Heart left ventricle (tissue), 16 donors: ENCODE results near the gene ITGA6. TPM values are rescaled to one million over a fixed set of nuclear protein-coding genes. Genes with fewer than 3 reads are reported as not detected.
A peak's percentile ranks its signal among the peaks of the same experiment; 100 is the strongest.

Experiments used
- ATAC-seq, 4 donors: fragments of 200-7000 bp; cut with Tn5 transposase; one replicate each; pipeline ENCODE4 v1.9.1; 2020 to 2022; ENCODE audit warnings: moderate library complexity in 4 of 4, mild to moderate bottlenecking in 3 of 4, moderate number of reproducible peaks in 1 of 4
- DNase-seq, 5 donors: peaks; one replicate each; pipeline ENCODE4 v3.0.0-alpha.2; 2020
- H3K27ac ChIP-seq, 12 donors: fragments of 200-600 bp; sonication (generic) in 4 of 12; one replicate each; pipeline versions ENCODE4 v1.5.0 to v1.8.0; 2016 to 2022; ENCODE audit warnings: mild to moderate bottlenecking in 2 of 12
- H3K27me3 ChIP-seq, 9 donors: fragments of 200-600 bp; sonication (generic) in 2 of 9; one replicate each; pipeline versions ENCODE4 v1.5.1 to v1.8.0; 2016 to 2022; ENCODE audit warnings: mild to moderate bottlenecking in 3 of 9
- H3K36me3 ChIP-seq, 9 donors: fragments of 200-600 bp; sonication (generic) in 2 of 9; one replicate each; pipeline versions ENCODE4 v1.5.0 to v1.8.0; 2018 to 2022; ENCODE audit warnings: mild to moderate bottlenecking in 2 of 9
- H3K4me1 ChIP-seq, 12 donors: fragments of 200-600 bp; sonication (generic) in 4 of 12; one replicate each; pipeline versions ENCODE4 v1.5.0 to v1.8.0; 2016 to 2022; ENCODE audit warnings: mild to moderate bottlenecking in 3 of 12
- H3K4me3 ChIP-seq, 12 donors: fragments of 200-600 bp; sonication (generic) in 4 of 12; one replicate each; pipeline versions ENCODE4 v1.5.0 to v1.8.0; 2017 to 2022; ENCODE audit warnings: mild to moderate bottlenecking in 9 of 12, moderate library complexity in 4 of 12
- H3K9me3 ChIP-seq, 12 donors: fragments of 200-600 bp; sonication (generic) in 4 of 12; one replicate each; pipeline versions ENCODE4 v1.5.0 to v1.8.0; 2016 to 2022; ENCODE audit warnings: mild to moderate bottlenecking in 1 of 12
- POLR2A ChIP-seq, 2 donors: fragments of 450-650 bp; IDR thresholded peaks; one replicate each; pipeline ENCODE4 v1.6.1; 2017; ENCODE audit warnings: antibody characterized with exemption in 2 of 2, mild to moderate bottlenecking in 2 of 2, moderate library complexity in 2 of 2
- WGBS, 4 donors: extraction: QIAGEN DNeasy Blood & Tissue Kit in 2 of 4; methylation state at CpG; one replicate each; pipeline versions ENCODE4 v1.1.5 to v1.1.7; 2013 to 2018; 5-methylcytosine and 5-hydroxymethylcytosine counted together
- intact Hi-C, 10 donors: fragments of 100-400 bp; cut with DNase I; formaldehyde crosslinking; loops; one replicate each; pipeline versions ENCODE4 v1.11.1 to v1.14.2; 2022
- polyA plus RNA-seq, 2 donors: library from polyadenylated mRNA; stranded (reverse); fragments of 200-250 nt; gene quantifications; one replicate each; pipeline ENCODE4 v1.2.3, GENCODE V29; 2013
- total RNA-seq, 9 donors: library from RNA; depleted of rRNA in 2 of 9; stranded (reverse); fragments of >200 nt in 2 of 9; fragmentation: NEBNext Ultra II Directional in 3 of 9; extraction: Animal tissue kit (Norgen Biotek cat#: 25700) in 3 of 9; gene quantifications; one replicate each; pipeline versions ENCODE4 v1.1.0 to v1.2.4, GENCODE V29; 2016 to 2023
- TF ChIP-seq, protein P1 (sequence below), 12 donors: fragments of 200-600 bp; sonication (generic) in 4 of 12; IDR thresholded peaks; one replicate each; pipeline versions ENCODE4 v1.5.0 to v1.8.0; 2018 to 2022; ENCODE audit warnings: antibody characterized with exemption in 12 of 12, mild to moderate bottlenecking in 5 of 12
- donor health status: ischemic (EF 13 %, LVEDD 7.1; RV severe dilation, severe dysfunction).
- donor health status: healthy with polysubstance abuse.
- donor health status: DM: no; HTN: yes; CAD: no.
- donor health status: DM: no; HTN: no; CAD: no.
- donor health status: ischemic (EF 25% LVEDD 6.9; RV normal size, moderate dysfunction).
- donor health status: ischemic (EF 25% LVEDD 5.7; RV mildly dilated, moderate dysfunction).
- donor health status: healthy.
- donor health status: DM: yes; HTN: yes; CAD: no.
- donor health status: ischemic (EF 35%, LVEDD 5.7; RV mildly dilated, moderate dysfunction).
- donor health status: nonischemic (EF 11% LVEDD 7.7; RV severe dilation, severe dysfunction).
- donor health status: DM: yes; HTN: yes; CAD: no.
- donor health status: PGD.
- donor health status: ischemic (EF 29% LVEDD 5.4; RV normal size, mild dysfunction).
- donor health status: nonischemic (EF 23%, LVEDD 6.1; RV moderate dilation, normal function).

Gene ITGA6
- total and polyA plus RNA-seq, 11 donors, result 11.8 to 84.8 (median 50.6) TPM

DNA sequence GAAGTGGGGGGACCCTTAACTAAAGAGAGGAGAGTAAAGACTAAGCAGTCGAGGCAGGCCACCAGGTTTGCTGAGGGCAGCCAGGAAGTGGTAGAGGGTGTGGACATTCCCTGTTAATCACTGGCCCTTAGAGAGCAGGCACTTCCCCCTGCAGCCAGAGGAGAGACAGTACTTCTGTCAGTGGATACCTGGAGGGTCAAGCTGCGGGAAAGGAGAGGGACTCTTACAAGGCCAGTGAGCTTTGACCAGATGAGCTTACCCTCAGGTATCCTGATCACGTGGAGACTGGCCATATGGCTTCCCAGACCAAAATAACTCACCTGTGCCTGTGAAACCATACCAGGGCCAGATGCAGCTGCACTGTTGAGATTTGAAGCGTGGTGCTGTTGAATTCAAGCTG is 28.6 kb downstream of the ITGA6 start:
- Histone ChIP-seq H3K36me3 (no peaks in the 10 kb centered on the region), H3K27ac (peak overlapping the region in 4 of 12 donors; percentile 1 to 25 (median 14)), H3K9me3 (no peaks in the 10 kb centered on the region), H3K27me3 (no peaks in the 10 kb centered on the region), H3K4me1 (peaks cover 3 to 67% (median 42%) of the 10 kb centered on the region in 12 donors), H3K4me3 (no peak overlapping the region)
- TF ChIP-seq, protein P1, sequence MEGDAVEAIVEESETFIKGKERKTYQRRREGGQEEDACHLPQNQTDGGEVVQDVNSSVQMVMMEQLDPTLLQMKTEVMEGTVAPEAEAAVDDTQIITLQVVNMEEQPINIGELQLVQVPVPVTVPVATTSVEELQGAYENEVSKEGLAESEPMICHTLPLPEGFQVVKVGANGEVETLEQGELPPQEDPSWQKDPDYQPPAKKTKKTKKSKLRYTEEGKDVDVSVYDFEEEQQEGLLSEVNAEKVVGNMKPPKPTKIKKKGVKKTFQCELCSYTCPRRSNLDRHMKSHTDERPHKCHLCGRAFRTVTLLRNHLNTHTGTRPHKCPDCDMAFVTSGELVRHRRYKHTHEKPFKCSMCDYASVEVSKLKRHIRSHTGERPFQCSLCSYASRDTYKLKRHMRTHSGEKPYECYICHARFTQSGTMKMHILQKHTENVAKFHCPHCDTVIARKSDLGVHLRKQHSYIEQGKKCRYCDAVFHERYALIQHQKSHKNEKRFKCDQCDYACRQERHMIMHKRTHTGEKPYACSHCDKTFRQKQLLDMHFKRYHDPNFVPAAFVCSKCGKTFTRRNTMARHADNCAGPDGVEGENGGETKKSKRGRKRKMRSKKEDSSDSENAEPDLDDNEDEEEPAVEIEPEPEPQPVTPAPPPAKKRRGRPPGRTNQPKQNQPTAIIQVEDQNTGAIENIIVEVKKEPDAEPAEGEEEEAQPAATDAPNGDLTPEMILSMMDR (IDR thresholded peaks at IDR 0.05), result peak in 1 of 12 donors; percentile 3
- TF ChIP-seq POLR2A (IDR thresholded peaks at IDR 0.05), result no peak
- WGBS, 4 donors, result 54 to 72% (median 63%) methylated on average over 4 of the region's 4 CpGs
- intact Hi-C loops, result loop anchor here in 1 of 10 donors (10.0 kb wide), 1 partner anchor 171 kb away; no protein-coding TSS in a partner anchor
- peak in 2 of 4 donors; percentile 49 to 57 for ATAC-seq
- DNase-seq, result no peak

DNA sequence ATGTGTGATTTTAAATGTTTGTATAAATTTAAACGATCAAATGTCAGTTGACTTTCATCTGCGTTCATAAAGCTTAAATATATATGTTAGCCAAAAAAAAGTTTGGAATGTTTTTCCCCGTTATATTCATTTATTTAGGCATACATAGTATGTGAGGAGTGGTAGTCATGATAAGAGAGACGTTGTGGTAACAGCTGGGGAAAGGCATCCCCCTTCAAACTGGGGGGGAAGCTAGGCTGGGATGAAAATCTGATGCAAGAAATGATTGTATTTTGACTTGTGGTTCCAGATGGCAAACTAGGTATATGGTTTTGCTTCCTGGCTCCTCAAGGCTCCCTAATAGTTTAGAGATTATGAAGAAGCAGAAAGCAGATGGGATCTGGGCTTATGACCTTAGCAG is 30.1 kb downstream of the ITGA6 start:
- intact Hi-C loops, result loop anchor here in 1 of 10 donors (10.0 kb wide), 1 partner anchor 173 kb away; no protein-coding TSS in a partner anchor
- Histone ChIP-seq H3K27ac (no peak overlapping the region), H3K27me3 (peaks cover 0 to 2% (median 0%) of the 10 kb centered on the region in 9 donors), H3K4me1 (peaks cover 3 to 77% (median 47%) of the 10 kb centered on the region in 12 donors), H3K9me3 (no peaks in the 10 kb centered on the region), H3K36me3 (no peaks in the 10 kb centered on the region), H3K4me3 (no peak overlapping the region)
- no peak for ATAC-seq
- TF ChIP-seq, protein P1 (IDR thresholded peaks at IDR 0.05), result no peak
- no peak for TF ChIP-seq POLR2A (IDR thresholded peaks at IDR 0.05)
- 59 to 81% (median 74%) methylated on average over 4 of the region's 4 CpGs for WGBS, 4 donors
- DNase-seq, result no peak

DNA sequence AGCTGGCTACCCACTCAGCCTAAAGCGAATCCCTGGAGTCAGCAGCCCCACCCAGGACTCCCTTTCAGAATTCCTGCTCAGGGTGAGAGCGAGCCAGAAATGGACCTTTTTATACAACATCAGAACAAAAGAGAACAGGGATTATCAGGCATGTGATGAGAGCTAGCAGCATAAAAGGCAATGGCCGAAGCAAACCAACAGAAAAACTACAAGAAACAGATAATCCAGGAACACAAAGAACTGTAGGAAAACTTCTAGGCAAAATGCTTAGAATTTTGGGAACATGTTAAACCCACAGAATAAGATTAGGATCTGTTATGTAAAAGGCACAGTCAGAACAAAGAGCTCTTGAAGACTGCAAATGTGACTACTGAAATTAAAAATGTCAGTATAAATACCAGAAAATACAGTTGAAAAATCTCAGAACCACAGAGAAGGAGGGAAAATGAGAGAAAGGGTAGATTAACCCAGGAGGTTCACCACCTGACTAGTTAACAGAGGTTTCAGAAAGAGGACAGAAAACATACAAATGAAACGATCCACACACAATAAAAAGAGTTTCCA is 31.3 kb downstream of the ITGA6 start:
- Histone ChIP-seq H3K9me3 (no peaks in the 10 kb centered on the region), H3K27ac (peak overlapping the region in 4 of 12 donors; percentile 1 to 32 (median 20)), H3K36me3 (no peaks in the 10 kb centered on the region), H3K4me1 (peaks cover 3 to 77% (median 44%) of the 10 kb centered on the region in 12 donors), H3K27me3 (peaks cover 0 to 4% (median 0%) of the 10 kb centered on the region in 9 donors), H3K4me3 (no peak overlapping the region)
- intact Hi-C loops, result loop anchor here in 1 of 10 donors (10.0 kb wide), 1 partner anchor 174 kb away; no protein-coding TSS in a partner anchor
- TF ChIP-seq POLR2A (IDR thresholded peaks at IDR 0.05), result no peak
- TF ChIP-seq, protein P1 (IDR thresholded peaks at IDR 0.05), result no peak
- 51 to 79% (median 64%) methylated on average over 4 of the region's 4 CpGs for WGBS, 4 donors
- ATAC-seq (no peak), DNase-seq (no peak)

DNA sequence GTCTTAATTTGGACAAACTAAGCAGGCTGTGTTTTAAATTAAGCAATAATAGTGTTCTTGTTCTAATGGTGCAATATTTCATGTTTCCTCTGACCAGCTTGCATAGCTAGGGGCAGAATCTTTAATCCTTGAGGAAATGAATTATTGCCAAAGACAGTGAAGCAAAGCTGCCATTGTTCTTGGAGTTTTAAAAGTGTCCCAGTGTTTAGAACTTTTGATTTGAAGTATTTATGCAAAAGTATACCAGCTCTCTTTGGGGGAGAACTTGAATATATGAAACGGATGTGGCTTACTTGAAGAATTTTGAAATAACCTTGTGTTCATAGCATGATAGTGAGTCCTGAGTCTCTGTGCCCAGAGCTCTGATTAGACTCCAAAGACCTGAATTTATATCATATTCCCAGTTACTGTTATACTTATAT is 33.4 kb downstream of the ITGA6 start:
- ATAC-seq, result no peak
- H3K27ac ChIP-seq, result peak overlapping the region in 5 of 12 donors; percentile 10 to 78 (median 22)
- intact Hi-C loops, result loop anchor here in 8 of 10 donors (1.0 to 10.0 kb wide), 7 partner anchors 33 to 756 kb away; partner anchors contain the start of gene ITGA6 (in 6 of the 8)
- H3K27me3 ChIP-seq, result peaks cover 0 to 4% (median 0%) of the 10 kb centered on the region in 9 donors
- DNase-seq, result no peak
- H3K4me1 ChIP-seq, result peaks cover 3 to 74% (median 40%) of the 10 kb centered on the region in 12 donors
- TF ChIP-seq POLR2A (IDR thresholded peaks at IDR 0.05), result no peak
- TF ChIP-seq, protein P1 (IDR thresholded peaks at IDR 0.05), result no peak
- WGBS, 4 donors, result 52 to 70% (median 59%) methylated on average over 1 of the region's 1 CpG
- H3K36me3 ChIP-seq, result no peaks in the 10 kb centered on the region
- no peaks in the 10 kb centered on the region for H3K9me3 ChIP-seq
- H3K4me3 ChIP-seq, result no peak overlapping the region
